ENCODE results near the gene POLD2.
A peak's percentile ranks its signal among the peaks of the same experiment; 100 is the strongest.

POLD2 gene

DNA sequence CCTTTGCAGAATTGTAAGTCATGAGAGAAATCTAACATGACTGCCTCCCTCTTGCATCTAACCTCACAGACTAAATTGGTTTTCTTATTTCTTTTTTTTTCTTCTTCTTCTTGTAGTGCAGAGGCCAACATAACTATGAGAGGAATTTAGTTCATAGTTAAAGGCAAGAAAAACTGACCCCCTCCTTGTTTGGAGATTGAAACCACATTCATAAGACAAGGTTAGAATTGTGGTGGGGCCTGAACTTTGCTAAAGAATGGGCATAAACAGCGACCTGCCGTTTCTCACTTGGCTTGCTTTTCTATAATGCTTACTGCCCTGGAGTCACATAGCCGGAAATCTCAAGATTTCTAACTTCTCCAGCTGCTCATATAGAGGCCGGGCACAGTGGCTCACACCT lies 38.6 kb downstream of the POLD2 start:
- DNase-seq (ENCODE audit: insufficient read length, low spot score), result no peak
- FAIRE-seq, result no peak

DNA sequence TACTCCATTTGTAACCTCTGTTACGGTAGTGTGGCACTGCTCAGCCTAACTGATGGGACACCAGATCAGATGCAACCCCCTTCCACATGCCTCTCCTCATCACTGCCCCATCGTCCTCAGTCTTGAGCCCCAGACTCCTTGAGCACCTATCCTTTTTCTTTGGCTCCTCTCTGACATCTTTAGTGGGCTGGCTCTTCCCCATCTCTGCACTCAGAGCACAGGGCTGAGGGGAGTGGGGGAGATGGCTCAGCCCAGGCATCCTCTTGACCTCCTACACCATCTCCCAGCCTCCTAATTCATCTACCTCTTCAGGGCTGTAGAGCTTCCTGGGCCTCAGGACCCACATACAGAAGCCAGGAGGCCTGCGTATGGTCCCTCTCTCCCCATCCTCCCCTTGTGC lies 39.6 kb downstream of the POLD2 start:
- FAIRE-seq, result no peak
- no peak for DNase-seq (ENCODE audit: insufficient read length, low spot score)

GRCh38 chr7:44082541-44083207 lies 40.7 kb downstream of the POLD2 start:
- DNase-seq (ENCODE audit: insufficient read length, low spot score) (peak; percentile 96), FAIRE-seq (peak; percentile 89)

DNA sequence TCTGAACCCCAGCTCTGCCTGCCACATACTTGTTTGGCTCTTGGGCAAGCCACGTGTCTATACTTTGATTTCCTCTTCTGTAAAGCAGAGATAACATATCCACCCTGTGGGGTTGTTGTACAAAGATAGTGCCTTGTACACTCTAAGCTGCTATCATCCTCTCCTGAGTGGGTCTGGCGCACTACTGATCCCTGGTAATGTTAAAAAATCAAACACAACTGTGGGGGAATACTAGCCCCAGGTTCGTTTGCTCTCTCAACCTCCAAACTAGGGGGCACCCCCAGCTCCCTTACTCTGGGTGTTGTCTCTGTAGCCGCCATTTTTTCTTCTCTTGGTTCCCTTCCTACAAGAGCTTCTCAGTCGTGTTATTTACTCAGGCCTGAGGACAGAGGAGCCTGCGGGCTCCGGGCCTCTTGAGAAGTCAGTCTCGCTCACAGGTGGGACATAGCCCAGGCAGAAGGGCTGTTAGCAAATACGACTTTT lies 42.0 kb downstream of the POLD2 start:
- DNase-seq (ENCODE audit: insufficient read length, low spot score) (no peak), FAIRE-seq (no peak)

GRCh38 chr7:44080686-44081265 lies 42.6 kb downstream of the POLD2 start:
- FAIRE-seq, result no peak

GRCh38 chr7:44080118-44080517 lies 43.2 kb downstream of the POLD2 start:
- DNase-seq (ENCODE audit: insufficient read length, low spot score) (no peak), FAIRE-seq (no peak)

More at GRCh38 chr7:44080686-44081265, 42.6 kb downstream of the POLD2 start:
- no peak for DNase-seq (ENCODE audit: insufficient read length, low spot score)

DNA sequence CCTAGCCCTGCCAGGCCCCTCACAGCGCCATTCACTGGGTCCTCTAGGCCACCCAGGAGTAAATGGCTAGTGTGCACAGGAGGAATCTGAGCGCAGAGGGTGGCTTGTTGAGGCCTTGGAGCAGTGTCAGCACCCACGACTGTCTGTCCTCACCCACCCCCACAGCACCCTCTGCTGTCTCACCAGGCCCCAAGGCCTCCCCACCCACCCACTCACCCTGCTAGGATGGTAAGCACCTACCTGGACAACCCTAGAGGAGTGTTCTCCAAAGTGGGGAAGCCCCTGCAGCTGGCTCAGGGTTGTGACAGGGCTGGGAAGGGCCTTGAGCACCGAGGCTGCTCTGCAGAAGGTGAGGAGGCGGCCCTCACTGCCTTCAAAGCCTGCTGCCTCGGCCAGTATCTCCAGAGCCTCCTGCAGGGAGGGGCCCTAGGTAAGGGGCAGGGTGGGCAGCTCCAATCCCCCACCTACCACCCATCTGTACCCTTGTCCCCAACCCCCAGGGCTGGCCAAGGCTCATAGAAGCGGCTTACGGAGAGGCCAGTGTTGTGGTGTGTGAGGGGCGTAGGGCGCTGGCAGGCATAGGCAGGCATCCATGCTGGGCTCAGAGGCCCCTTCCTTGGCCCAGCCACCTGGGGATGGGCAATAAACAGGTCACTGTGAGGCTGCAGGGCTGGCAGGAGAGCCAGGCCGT lies 43.9 kb downstream of the POLD2 start:
- no peak for DNase-seq (ENCODE audit: insufficient read length, low spot score)
- FAIRE-seq, result no peak

DNA sequence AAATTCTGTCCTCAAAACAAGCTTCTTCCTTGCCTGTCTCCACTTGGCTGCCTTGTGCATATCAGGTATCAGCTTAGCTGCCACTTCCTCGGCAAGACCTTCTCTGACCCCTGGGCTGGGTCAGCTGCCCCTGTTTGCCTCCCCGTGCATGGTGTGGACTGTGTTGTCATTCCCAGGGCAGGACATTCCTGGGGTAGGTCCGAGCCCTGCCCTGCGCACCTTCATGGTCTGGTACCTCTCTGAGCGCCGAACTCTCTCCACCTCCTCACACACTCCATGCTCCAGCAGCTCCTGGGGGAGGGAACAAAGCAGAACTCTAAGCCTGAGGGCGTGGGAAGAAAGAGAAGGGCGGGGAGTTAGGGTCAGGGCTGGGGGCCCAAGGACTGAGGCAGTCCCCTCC lies 44.8 kb downstream of the POLD2 start:
- FAIRE-seq (no peak), DNase-seq (ENCODE audit: insufficient read length, low spot score) (no peak)

- no peak for DNase-seq (ENCODE audit: insufficient read length, low spot score)
- no peak for FAIRE-seq
These were observed 45.7 kb downstream of the POLD2 start for GRCh38 chr7:44077681-44078091.

DNA sequence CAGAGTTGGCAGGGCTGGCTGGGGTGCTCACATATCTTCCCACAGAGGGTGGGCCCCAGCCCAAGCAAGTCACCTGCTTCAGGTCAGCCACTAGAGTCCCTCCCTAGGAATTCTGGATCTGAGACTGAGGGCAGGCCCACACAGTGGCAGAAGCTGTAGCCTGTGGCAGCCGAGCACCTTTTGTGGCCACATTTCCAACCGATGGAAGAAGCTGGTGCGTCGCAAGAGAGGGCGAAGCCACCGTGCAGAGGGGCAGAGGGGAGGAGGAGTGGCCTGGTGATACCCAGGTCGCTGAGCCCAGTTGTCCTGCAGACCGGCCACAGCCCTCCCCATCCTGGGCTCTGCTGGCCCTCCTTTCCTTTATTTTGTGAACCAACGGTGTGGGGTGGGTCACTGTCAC lies 46.3 kb downstream of the POLD2 start:
- FAIRE-seq, result no peak
- DNase-seq (ENCODE audit: insufficient read length, low spot score), result no peak

DNA sequence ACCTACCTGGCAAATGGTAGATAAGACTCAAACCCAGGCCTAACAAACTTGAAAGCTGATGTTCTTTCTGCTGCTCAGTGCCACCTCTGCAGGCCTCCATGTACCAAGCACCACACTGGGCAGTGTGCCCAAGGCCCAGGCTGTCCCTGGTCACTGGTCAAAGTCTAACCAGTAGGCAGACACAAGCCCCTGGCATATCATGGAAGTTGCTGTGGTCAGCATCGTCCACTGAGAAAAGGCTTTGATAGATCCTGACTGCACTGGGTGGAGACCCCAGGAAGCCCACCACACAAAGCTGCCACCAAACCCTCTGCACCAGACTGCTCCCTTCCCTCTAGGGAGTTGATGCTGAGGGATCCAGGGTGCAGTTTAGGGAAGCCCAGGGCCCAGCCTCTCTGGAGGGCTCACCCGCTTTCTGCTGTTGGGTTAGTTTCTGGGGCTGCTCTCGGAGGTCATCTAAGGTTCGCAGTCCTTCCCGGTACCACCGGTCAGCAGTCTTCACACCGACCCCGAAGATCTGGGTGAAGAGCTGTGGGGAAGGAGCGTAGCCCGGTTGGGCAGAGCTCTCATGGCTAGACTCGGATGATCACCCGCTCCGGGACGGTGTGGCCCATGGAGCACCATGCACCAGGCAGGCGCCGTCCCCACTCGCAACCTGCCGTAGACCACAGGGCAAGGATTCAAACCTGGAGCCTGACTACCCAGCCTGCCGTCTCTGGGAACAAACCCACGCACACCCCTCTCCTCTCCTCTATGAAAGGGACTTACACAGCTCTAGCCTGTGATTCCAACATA lies 47.0 kb downstream of the POLD2 start:
- FAIRE-seq (no peak), DNase-seq (ENCODE audit: insufficient read length, low spot score) (no peak)

- no peak for DNase-seq (ENCODE audit: insufficient read length, low spot score)
These were observed 47.9 kb downstream of the POLD2 start for GRCh38 chr7:44075296-44076075.

GRCh38 chr7:44074349-44074695 lies 49.0 kb downstream of the POLD2 start:
- FAIRE-seq, result no peak
- DNase-seq (ENCODE audit: insufficient read length, low spot score), result no peak

More at GRCh38 chr7:44075296-44076075, 47.9 kb downstream of the POLD2 start:
- peak; percentile 63 for FAIRE-seq

DNA sequence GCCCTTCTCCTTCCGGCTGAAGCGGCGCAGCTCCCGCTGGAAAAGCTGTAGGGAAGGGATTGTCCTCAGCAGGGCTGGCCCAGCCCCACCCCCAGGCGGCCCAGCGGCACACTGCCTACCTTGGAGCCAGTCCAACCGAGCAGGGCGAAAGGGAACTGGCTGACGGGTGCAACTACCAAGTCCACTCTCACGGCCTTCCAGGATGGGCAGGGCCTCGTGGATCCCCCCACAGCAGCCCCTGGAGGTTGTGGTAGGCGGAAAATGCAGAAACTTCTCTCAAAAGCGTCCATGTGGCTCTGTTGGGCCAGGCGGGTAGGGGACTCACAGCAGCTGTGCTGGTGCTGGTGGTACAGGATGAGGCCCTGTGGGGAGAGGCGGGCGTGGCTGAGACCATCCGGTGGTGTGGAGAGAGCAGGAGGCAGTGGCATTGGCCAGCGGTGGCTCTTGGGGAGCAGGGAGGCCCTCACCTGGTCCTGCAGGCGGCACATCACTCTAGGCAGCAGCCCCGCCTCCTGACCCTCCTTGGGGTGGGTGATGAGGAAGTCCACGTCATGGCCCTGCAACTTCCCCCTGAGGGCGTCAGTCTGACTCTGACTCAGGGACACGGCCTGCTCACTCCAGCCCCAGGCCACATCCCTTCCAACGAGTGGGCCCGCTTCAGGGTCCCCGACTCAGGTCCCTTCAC lies 49.5 kb downstream of the POLD2 start:
- peak; percentile 60 for DNase-seq (ENCODE audit: insufficient read length, low spot score)
- peak; percentile 81 for FAIRE-seq

DNA sequence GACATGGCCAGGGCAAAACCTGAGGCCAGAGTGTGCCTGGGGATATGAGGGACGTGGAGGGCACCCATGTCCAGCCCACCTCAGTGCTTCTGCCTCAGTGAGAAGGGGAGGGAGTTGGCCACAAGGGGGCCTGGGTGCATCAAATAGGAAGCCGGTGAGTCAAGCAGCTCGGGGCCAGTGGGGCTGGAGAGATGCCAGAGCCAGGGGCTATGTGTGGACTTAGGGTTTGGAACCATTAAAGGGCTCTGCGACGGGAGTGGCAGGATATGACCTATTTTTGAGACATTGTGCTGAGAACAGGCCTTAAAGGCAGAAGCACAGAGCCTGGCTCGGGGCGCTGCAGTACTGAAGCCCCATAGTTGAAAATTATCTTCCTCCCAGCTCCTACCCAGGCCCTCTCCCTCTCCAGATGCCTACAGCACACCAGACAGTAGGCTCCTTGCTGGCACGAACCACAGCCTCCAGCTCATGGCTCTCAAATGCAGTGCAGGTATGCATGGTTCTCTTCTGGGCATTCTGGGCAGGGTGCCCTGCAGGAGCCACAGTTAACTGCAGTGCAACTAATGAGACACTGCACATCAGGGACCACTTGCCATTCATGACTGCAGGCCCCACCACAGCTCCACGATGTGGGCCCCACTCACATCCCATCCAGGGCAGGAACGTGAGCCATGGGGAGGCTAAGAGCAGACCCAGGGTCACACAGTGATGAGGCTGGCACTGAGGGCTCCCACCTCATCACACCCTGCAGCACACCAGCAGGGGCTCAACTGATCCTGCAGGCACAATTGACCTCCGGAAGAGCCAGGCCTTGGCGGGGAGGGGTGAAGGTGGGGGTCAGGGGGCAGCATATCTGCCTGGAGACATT lies 50.8 kb downstream of the POLD2 start:
- DNase-seq (ENCODE audit: insufficient read length, low spot score) (peak; percentile 89), FAIRE-seq (no peak)

DNA sequence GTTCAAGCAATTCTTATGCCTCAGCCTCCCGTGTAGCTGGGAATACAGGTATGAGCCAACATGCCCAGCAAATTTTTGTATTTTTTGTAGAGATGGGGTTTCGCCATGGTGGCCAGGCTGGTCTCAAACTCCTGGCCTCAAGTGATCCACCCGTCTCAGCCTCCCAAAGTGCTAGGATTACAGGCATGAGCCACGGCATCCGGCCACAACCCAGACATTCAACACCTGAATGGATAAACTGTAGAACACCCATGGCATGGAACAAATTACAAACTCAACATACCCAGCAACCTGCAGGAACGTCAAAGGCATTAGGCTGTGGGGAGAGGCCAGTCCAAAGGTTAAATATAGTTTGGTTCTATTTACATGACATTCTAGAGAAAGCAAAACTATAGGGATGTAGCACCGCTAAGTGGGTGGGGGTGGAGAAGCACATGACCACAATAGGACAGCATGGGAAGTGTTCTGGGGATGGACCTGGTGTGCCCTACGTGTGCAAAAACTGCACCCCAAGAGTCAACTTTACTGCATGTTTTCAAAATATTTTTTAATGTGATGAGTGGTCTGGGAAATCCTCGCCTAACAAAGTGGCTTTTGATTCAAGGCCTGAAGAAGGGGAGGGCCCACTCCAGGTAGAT lies 51.5 kb downstream of the POLD2 start:
- DNase-seq (ENCODE audit: insufficient read length, low spot score) (no peak), FAIRE-seq (peak; percentile 70)

DNA sequence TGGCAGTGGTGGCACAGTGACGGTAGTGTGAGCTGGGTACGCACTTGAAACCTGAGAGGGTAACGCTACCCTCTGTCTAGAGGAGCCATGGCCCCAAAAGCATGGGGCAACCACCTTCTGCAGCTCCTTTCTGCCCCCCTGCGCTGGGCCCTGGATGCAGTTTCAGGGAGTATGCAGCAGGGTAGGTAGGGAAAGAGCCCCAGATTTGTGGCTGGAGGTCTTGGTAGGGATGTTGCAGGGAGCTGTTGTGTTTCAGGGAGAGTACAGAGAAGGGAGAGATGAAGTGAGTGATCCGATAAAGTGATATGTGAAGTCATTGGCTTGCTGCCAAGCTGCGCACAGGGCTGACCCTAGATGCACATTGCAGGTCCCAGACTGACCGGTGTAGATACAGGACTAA lies 55.3 kb downstream of the POLD2 start:
- DNase-seq (ENCODE audit: insufficient read length, low spot score), result no peak
- FAIRE-seq, result no peak

Data from HTR-8/SVneo (cell line).